Measurements from ENCODE around the gene NME3. TPM values are rescaled to one million over a fixed set of nuclear protein-coding genes. Genes with fewer than 3 reads are reported as not detected.

Gene NME3
- total and polyA plus RNA-seq, 2 of the 13 experiments (the other 11 are each of a cell fraction or from before 2014, with no cell fraction given) = 10.4 to 15.9 TPM

DNA sequence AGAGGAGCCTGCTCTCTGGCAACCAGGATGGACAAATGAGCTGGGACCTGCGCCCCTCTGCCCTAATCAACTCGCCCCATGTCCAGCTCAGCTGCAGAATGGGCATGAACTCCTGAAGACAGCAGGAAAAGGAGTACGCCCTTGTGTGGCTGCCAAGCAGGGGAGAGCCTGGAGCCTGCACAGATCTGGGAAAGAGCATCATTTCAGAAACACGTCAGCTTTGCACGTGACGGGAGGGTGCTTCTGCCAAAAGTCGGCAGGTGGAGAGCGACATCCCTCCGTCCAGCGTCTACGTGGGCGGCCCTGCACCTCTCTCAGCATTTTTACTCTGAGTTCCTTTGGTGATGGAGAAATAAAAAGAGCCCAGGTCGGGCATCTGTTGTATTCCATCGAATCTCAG, 18.5 kb downstream of the NME3 start:
- no peak overlapping the region for H3K4me3 ChIP-seq (replicated peaks in 1 of 3; ENCODE audit: insufficient read depth in 1 of 3, low read depth in 2 of 3, low read length in 3 of 3)
- DNase-seq (ENCODE audit: low spot score) = no peak
- ATAC-seq = no peak
- H3K9me3 ChIP-seq (ENCODE audit: low read length) = no peaks in the 10 kb centered on the region
- intact Hi-C loops (cut with micrococcal nuclease; ENCODE audit: unreplicated experiment) = no loop called here
- H3K4me2 ChIP-seq (ENCODE audit: low read depth, low read length) = no peak overlapping the region
- H3K4me1 ChIP-seq (ENCODE audit: insufficient read depth, low read length) = peaks cover 6% of the 10 kb centered on the region
- no peak overlapping the region for H3K9ac ChIP-seq (ENCODE audit: insufficient read depth, low read depth, low read length)
- no peak overlapping the region for H3K27ac ChIP-seq (ENCODE audit: extremely low read length, insufficient read depth, low read length)
- 98% methylated on average over 14 of the region's 14 CpGs for WGBS (ENCODE audit: low lambda C conversion rate)
- H3K36me3 ChIP-seq (replicated peaks in 1 of 2; ENCODE audit: control insufficient read depth in 1 of 2, insufficient read depth in 2 of 2, low read length in 2 of 2) = peaks cover 15 to 54% of the 10 kb centered on the region in 2 experiments; a peak in 4 of 5 replicates
- H3K79me2 ChIP-seq (ENCODE audit: insufficient read depth, low read length) = no peaks in the 10 kb centered on the region
- H4K20me1 ChIP-seq (ENCODE audit: insufficient read depth, low read length) = no peaks in the 10 kb centered on the region
- no peak overlapping the region for H2AFZ ChIP-seq (ENCODE audit: low read length)
- FAIRE-seq = no peak
- in situ Hi-C loops (cut with HindIII; ENCODE audit: extremely low pct_ligation_motif_present, low pct_unique_long_range_greater_than_20kb) = no loop called here
- no peaks in the 10 kb centered on the region for H3K27me3 ChIP-seq (ENCODE audit: control insufficient read depth in 1 of 2, insufficient read depth in 2 of 2, low read length in 2 of 2)
- ChIA-PET CTCF (ENCODE audit: low intra/inter-chr PET ratio, low total read pairs) (no interaction called here), POLR2A (no interaction called here)
- no TSS peak for BruUV-seq (replicated peaks)
- TF ChIP-seq ZNF652 (CRISPR knock-in tag; IDR thresholded peaks at IDR 0.05; ENCODE audit: borderline replicate concordance, low read depth) (no peak), KLF11 (CRISPR knock-in tag; IDR thresholded peaks at IDR 0.05) (no peak), KLF12 (CRISPR knock-in tag; IDR thresholded peaks at IDR 0.05; ENCODE audit: borderline replicate concordance) (no peak), TCF7L2 (IDR thresholded peaks at IDR 0.05; ENCODE audit: low read depth, low read length) (no peak), SRSF9 (IDR thresholded peaks at IDR 0.05; ENCODE audit: borderline replicate concordance, insufficient read depth, low read depth, low read length, poor library complexity, severe bottlenecking) (no peak), GATA4 (IDR thresholded peaks at IDR 0.05; ENCODE audit: borderline replicate concordance, low read depth) (no peak), KAT8 (CRISPR knock-in tag; IDR thresholded peaks at IDR 0.05) (no peak)
- TF ChIP-seq, protein P1, sequence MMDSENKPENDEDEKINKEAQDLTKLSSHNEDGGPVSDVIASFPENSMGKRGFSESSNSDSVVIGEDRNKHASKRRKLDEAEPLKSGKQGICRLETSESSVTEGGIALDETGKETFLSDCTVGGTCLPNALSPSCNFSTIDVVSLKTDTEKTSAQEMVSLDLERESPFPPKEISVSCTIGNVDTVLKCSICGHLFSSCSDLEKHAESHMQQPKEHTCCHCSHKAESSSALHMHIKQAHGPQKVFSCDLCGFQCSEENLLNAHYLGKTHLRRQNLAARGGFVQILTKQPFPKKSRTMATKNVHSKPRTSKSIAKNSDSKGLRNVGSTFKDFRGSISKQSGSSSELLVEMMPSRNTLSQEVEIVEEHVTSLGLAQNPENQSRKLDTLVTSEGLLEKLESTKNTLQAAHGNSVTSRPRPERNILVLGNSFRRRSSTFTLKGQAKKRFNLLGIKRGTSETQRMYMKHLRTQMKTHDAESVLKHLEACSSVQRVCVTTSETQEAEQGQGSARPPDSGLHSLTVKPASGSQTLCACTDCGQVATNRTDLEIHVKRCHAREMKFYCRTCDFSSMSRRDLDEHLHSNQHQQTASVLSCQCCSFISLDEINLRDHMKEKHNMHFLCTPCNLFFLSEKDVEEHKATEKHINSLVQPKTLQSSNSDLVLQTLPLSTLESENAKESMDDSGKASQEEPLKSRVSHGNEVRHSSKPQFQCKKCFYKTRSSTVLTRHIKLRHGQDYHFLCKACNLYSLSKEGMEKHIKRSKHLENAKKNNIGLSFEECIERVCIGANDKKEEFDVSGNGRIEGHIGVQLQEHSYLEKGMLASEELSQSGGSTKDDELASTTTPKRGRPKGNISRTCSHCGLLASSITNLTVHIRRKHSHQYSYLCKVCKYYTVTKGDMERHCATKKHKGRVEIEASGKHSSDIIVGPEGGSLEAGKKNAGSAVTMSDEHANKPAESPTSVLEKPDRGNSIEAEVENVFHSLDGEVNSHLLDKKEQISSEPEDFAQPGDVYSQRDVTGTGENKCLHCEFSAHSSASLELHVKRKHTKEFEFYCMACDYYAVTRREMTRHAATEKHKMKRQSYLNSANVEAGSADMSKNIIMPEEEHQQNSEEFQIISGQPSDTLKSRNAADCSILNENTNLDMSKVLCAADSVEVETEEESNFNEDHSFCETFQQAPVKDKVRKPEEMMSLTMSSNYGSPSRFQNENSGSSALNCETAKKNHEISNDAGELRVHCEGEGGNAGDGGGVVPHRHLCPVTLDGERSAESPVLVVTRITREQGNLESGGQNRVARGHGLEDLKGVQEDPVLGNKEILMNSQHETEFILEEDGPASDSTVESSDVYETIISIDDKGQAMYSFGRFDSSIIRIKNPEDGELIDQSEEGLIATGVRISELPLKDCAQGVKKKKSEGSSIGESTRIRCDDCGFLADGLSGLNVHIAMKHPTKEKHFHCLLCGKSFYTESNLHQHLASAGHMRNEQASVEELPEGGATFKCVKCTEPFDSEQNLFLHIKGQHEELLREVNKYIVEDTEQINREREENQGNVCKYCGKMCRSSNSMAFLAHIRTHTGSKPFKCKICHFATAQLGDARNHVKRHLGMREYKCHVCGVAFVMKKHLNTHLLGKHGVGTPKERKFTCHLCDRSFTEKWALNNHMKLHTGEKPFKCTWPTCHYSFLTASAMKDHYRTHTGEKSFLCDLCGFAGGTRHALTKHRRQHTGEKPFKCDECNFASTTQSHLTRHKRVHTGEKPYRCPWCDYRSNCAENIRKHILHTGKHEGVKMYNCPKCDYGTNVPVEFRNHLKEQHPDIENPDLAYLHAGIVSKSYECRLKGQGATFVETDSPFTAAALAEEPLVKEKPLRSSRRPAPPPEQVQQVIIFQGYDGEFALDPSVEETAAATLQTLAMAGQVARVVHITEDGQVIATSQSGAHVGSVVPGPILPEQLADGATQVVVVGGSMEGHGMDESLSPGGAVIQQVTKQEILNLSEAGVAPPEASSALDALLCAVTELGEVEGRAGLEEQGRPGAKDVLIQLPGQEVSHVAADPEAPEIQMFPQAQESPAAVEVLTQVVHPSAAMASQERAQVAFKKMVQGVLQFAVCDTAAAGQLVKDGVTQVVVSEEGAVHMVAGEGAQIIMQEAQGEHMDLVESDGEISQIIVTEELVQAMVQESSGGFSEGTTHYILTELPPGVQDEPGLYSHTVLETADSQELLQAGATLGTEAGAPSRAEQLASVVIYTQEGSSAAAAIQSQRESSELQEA (CRISPR knock-in tag; IDR thresholded peaks at IDR 0.05; ENCODE audit: not compliant biosample characterization) = no peak
- TF ChIP-seq, protein P2, sequence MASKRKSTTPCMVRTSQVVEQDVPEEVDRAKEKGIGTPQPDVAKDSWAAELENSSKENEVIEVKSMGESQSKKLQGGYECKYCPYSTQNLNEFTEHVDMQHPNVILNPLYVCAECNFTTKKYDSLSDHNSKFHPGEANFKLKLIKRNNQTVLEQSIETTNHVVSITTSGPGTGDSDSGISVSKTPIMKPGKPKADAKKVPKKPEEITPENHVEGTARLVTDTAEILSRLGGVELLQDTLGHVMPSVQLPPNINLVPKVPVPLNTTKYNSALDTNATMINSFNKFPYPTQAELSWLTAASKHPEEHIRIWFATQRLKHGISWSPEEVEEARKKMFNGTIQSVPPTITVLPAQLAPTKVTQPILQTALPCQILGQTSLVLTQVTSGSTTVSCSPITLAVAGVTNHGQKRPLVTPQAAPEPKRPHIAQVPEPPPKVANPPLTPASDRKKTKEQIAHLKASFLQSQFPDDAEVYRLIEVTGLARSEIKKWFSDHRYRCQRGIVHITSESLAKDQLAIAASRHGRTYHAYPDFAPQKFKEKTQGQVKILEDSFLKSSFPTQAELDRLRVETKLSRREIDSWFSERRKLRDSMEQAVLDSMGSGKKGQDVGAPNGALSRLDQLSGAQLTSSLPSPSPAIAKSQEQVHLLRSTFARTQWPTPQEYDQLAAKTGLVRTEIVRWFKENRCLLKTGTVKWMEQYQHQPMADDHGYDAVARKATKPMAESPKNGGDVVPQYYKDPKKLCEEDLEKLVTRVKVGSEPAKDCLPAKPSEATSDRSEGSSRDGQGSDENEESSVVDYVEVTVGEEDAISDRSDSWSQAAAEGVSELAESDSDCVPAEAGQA (IDR thresholded peaks at IDR 0.05; ENCODE audit: low read depth) = no peak
- TF ChIP-seq, protein P2 (CRISPR knock-in tag; IDR thresholded peaks at IDR 0.05; ENCODE audit: borderline replicate concordance) = no peak
- TF ChIP-seq, protein P3, sequence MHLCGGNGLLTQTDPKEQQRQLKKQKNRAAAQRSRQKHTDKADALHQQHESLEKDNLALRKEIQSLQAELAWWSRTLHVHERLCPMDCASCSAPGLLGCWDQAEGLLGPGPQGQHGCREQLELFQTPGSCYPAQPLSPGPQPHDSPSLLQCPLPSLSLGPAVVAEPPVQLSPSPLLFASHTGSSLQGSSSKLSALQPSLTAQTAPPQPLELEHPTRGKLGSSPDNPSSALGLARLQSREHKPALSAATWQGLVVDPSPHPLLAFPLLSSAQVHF (CRISPR knock-in tag; IDR thresholded peaks at IDR 0.05) = no peak

Measured in HepG2 (cell line).